HL-60 (cell line): ENCODE results near the gene OXNAD1.

Experiments
- CTCF ChIP-seq: IDR thresholded peaks from one replicate; pipeline ENCODE4 v1.5.1; 2011; ENCODE audit warnings: low read length, control low read depth, inconsistent platforms; ENCODE audit not compliant: insufficient read depth
- GABPA ChIP-seq: IDR thresholded peaks from 2 replicates; pipeline ENCODE4 v1.6.1; 2012; ENCODE audit warnings: low read depth
- POLR2AphosphoS5 ChIP-seq: IDR thresholded peaks from 2 replicates; pipeline ENCODE4 v1.6.1; 2012; ENCODE audit warnings: low read depth
- REST ChIP-seq: IDR thresholded peaks from 2 replicates; pipeline ENCODE4 v1.6.1; 2012; ENCODE audit warnings: low read depth; ENCODE audit not compliant: insufficient replicate concordance

- TF ChIP-seq CTCF, result no peak
- no peak for TF ChIP-seq GABPA
- TF ChIP-seq POLR2AphosphoS5, result no peak
- no peak for TF ChIP-seq REST
Measured at GRCh38 chr3:16297997-16298885, 33.2 kb downstream of the OXNAD1 start.
